UCSD-AML1 (cell line): ENCODE data around the gene PRDM15.
A peak's percentile ranks its signal among the peaks of the same experiment; 100 is the strongest.

ENCODE experiments used
- DNase-seq: peaks from one replicate; lab custom pipeline; 2025; ENCODE audit not compliant: unreplicated experiment; lab: John Stamatoyannopoulos, UW

The PRDM15 gene, protein sequence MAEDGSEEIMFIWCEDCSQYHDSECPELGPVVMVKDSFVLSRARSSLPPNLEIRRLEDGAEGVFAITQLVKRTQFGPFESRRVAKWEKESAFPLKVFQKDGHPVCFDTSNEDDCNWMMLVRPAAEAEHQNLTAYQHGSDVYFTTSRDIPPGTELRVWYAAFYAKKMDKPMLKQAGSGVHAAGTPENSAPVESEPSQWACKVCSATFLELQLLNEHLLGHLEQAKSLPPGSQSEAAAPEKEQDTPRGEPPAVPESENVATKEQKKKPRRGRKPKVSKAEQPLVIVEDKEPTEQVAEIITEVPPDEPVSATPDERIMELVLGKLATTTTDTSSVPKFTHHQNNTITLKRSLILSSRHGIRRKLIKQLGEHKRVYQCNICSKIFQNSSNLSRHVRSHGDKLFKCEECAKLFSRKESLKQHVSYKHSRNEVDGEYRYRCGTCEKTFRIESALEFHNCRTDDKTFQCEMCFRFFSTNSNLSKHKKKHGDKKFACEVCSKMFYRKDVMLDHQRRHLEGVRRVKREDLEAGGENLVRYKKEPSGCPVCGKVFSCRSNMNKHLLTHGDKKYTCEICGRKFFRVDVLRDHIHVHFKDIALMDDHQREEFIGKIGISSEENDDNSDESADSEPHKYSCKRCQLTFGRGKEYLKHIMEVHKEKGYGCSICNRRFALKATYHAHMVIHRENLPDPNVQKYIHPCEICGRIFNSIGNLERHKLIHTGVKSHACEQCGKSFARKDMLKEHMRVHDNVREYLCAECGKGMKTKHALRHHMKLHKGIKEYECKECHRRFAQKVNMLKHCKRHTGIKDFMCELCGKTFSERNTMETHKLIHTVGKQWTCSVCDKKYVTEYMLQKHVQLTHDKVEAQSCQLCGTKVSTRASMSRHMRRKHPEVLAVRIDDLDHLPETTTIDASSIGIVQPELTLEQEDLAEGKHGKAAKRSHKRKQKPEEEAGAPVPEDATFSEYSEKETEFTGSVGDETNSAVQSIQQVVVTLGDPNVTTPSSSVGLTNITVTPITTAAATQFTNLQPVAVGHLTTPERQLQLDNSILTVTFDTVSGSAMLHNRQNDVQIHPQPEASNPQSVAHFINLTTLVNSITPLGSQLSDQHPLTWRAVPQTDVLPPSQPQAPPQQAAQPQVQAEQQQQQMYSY

DNA sequence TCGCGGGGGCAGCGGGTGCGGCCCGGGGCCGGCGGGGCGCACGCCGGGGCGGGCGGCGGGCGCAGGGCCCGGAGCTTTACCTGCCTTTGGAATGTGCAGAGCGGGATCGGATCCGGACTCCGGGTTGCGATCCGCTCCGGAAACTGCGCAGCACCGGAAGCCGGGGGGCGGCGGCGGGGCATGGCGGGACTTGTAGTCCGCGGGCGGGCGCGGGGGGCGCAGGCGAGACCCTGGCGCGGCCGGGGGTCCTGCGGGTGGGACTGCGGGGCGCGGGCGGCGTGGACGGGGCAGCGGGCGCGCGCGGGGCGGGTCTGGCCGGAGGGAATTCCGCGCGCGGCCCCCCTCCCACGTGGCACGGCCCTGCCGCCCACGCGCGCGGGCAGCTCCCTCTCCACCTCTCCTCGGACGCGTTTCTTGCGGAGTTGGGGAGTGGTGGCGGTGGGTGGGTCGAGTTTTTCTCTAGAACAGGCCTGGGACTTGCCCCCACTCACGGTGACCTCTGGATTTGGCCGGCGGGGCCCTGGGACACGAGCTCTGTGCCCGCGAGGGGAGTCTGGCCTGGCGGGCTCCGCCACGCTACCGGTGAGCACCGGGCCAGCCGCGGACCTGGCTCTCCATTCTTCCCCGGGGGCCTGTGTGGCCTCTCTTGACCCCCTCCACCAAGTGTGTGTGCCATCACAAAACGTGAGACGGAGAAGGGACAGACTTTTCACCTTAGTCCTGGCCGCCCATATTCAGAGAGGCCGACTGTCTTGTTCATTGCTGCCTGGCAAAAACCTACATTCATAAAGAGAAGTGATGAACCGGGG lies at the start of gene PRDM15:
Gene PRDM15 (minus strand): TSS at position 155 of the 809 bp plus-strand sequence. CDS start 18,981 bp downstream, outside the sequence.
- peak; percentile 74 for DNase-seq

DNA sequence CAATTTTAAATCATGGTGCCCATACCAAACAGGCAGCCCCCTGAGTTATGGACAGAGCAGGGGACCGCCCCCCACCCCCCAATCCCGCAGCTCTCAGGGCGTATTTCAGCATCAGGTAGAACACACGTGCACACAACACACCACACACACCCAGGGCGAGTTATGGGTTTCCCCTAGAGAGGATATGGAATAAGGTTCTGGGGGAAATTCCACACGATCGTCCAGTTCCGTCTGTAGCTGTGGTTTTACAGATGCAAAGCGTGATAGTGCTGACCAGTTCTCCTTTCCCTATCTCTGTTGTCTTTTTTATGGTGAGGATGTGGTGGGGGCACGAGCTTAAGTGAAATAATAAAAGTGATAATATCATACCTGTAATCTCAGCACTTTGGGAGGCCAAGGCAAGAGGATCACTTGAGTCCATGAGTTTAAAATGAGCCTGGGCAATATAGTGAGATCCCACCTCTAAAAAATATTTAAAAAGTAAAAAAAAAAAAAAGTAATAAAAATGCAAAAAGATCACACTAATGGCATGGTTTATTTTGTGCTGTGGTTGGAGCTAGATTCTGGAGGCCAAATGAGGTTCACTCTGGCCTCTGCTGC lies 49.6 kb upstream of the PRDM15 start:
- peak; percentile 54 for DNase-seq

DNA sequence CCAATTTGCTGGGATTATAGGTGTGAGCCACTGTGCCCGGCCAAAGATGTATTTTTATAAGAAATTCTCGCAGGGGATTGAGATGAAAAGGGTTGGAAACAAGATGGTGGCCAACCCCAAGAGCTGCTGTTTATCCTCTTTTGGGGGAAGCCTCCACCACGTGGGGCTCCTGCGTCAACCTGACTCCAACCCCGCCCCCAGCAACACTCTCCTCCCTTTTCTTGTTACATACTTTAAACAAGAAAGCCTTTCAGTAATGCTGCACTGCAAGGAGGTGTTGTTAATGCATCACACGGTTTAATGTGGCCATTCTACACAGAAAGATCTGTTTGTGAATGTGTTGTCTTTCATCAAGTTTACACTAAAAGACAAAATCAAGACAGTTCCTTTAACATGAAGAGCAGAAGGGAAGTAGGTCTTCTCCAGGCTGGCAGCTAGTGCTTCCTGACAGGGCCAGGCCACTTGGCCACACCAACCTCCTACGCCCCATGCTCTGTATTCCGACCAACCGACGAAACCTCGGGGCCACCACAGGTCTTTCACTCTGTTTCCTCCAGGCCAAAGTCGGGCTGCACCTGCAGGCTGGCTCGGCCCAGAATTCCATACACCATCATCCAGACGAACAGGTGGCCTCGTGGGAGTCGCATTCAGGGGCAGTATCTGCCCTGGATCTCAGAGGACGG lies 48.7 kb upstream of the PRDM15 start:
- DNase-seq = peak; percentile 56

DNA sequence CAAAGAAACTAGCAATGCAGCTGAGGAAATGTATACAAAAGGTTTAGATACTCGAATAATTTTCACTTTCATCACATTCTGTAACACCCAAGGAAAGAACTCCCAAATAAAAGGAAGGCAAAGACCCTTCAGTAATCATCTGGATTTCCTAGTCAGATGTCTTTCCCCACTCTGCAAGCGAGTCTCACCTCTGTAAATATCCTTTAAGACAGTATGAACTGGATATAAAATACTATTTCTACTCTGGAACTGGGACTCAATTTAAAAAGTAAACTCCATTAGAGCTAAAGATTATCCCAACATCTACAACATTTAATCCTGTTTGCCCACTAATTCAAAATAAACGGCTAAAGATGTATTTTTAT lies 47.6 kb upstream of the PRDM15 start:
- DNase-seq = no peak

DNA sequence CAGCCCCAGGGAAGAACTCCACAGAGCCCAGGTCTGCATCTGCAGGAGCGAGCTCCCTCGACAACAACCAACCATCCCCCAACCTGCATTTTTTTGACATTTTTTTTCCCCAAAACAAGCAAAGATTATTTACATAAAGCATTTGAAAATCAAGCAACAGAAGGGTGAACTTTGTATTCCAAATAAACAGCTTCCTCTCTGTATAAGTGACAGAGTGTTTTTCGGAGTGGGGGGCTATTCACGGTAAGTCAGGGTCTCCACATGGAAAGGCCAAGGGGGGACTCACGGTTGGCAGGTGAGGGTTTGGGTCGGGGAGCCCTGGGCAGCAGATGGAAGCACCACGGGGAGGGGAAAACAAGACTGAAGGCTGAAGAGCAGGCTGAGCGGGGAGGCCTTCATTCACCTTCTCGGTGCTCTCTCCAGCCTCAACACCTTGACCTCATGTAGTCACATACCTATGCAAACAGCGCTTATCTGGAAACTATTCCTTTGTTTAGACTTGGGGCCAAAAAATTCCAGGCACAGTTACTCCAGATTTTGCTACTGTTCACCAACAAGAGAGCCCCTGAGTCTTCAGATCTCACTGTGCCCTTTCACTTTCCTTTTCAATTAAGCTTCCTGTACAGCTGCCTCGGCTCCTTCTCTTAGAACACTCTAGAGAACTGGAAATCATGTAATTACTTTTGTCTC lies 47.1 kb upstream of the PRDM15 start:
- no peak for DNase-seq

DNA sequence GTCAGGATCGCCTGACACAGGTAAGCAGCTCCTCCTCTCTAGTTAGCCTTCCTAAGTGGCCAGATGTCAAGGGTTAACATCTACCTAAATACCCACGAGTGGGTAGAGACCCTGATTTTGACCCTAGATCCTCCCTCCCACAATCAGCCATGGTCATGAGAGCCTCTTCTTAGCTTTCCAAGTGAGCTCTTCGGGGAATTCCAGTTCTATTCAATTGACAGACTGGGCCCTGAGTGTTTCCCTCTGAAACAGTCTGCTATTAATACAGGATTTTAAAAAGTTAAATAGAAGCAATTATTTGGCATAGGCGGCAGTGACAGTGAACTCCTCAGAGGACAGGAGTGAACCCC lies 46.6 kb upstream of the PRDM15 start:
- no peak for DNase-seq

DNA sequence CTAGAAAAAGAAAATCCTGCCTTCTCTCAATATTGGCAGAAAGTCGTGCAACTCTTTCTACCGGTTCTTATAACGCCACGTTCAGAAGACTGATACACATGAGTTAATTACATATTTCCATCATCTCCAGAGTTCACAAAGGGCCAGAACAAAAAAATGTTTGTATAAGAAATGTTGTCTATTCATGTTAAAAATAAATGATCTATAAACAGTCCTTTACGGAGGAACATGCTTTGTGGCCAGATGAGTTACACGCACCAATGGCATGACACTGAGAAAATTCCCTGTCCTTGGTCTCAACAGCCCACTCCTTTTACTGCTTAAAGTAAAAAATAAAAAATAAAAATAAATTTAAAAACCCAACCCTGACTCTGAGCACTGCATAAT lies 45.2 kb upstream of the PRDM15 start:
- DNase-seq = no peak

DNA sequence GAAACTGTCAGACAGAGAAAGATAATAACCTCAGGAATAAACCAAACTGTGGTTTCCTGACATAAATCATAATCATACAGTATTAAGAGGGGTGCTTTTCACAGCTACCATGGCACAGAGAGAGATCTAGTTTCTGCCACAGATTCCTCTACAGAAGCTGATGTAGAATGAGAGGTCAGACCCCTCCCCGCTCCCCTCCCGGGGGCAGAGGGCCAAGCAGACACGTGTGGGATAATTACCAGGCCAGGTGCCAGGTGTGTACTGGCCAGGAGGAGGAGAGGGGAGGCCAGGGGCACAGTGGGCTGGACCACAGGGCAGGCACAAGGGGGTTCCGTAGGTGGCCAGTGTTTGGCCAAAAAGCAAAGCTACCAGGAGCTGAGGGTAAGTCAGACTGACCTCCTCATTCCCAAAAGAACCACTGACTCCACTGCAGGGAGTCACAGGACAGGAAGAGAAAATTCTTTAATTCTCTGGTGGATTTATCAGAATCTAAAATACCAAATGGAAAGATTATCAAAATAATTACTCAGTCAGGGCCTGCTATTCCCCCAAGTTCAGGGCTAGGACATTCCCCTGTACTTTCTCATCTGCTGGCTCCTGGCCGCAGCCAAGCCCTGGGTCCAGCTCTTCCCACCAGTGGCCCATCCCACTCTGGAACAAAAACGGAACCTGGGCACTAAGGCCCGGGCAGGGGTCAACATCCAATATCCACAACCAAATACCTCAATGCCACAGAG lies 44.7 kb upstream of the PRDM15 start:
- DNase-seq = no peak

DNA sequence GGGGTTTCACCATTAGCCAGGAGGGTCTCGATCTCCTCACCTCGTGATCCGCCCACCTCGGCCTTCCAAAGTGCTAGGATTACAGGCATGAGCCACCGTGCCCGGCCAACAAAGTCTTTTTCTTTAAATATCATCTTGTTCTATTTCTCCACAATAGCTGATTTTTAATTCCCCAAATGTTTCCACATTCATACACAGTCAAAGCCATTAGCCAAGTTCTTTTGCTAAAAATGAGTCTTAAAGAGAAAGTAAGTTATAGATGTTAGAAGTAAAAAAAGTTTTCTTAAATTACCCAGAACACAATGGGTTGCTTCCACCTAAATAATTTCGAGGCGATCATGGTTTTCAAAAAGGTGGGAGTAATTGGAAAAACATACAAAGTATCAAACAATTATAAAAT lies 44.0 kb upstream of the PRDM15 start:
- no peak for DNase-seq

DNA sequence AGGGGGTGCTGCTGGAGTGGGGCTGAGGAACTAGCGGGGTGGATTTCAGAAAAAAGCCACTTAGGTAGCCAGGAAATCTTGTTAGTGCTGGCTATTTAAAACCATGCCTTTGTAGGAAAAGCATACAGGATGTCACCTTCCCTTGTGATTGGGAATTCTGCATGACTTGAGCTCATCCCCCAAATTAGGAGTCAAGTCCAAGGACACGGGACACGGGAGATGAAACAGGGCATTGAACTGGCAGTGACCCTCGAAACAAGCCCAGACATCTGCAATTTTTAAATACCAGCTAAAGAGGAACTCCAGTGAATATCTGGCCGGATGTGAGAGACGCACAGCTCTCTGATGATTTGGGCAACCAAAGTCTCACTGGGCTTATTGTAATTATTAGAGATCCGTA lies 41.9 kb upstream of the PRDM15 start:
- DNase-seq = no peak

DNA sequence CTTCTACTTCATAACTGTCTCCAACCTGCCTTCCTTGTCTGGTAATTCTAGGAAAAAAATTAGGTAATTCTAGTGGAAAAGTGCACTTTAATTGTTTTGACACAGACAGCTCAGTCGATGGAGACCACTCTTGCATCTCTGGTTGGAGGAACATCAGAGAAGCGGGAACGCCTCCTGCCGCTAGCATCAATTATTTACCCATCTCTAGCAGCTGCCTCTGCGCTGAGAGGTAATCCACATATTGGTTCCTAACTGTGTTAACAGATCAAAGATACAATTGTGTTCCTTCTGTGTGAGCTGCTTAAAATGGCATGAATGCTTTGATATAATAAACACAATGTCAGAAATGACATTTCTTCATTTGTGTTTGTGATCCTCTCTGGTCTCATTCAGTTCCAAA lies 41.3 kb upstream of the PRDM15 start:
- no peak for DNase-seq

DNA sequence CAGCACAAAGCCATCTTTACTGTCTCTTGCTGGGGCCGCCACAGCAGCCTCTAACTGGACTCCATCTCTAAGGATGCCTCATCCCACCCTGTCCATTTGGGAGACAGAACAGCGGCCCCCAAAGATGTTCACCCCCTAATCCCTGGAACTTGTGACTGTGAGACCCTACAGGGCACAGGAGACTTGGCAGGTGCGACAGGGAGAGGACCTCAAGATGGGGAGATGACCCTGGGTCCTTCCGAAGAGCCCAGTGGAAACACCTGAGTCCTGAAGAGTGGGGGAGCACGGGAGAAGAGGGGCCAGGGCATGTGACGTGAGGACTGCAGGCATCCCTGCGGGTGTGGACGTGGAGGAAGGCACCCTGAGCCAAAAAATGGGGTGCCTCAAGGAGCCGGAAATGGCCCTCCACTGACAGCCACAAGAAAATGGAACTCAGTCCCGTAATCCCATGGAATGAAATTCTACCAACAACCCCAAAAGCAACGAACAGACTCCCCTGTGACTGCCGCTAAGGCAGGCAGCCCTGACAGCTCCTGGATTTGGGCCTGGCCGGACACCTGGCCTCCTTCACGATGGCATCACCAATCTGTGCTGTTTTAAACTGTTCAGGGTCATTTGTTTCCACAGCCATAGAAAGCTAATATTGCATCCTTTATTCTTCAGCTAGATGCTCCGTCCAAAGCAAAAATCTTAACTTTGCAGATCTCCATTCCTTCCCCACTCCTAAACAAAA lies 40.7 kb upstream of the PRDM15 start:
- DNase-seq = no peak

DNA sequence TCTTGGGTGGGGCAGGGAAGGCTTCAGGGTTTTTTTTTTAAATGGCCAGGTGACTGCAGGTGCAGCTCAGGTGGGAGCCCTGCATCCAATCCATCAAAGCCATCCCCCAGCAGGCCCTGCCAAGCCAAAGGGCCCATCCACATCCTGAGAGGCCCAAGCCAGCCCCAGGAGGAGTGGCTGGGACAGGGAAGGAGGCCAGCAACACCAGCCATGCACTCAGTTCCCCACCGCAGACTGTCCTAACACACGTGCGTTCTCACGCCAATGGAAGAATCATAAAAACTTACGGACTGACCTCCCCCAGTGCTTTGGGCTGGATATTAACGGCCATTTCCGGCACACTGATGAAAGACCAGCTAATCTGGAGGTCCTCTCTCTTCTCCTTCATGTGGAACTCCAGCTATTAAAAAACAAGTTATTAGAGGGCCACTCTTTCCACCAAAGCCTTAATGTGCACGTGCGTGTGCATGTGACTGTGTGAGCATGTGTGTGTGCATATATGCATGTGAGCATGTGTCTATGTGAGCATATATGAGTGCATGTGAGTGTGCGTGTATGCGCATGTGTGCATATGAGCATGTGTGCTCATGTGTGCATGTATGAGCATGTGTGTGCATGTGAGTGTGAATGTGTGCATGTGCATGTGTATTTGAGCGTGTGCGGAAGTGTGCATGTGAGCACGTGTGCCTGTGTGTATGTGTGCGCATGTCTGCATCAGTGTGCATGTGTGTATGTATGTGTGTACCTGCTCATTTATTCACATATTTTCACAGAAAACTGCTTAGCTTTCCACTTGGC lies 39.6 kb upstream of the PRDM15 start:
- DNase-seq = no peak

DNA sequence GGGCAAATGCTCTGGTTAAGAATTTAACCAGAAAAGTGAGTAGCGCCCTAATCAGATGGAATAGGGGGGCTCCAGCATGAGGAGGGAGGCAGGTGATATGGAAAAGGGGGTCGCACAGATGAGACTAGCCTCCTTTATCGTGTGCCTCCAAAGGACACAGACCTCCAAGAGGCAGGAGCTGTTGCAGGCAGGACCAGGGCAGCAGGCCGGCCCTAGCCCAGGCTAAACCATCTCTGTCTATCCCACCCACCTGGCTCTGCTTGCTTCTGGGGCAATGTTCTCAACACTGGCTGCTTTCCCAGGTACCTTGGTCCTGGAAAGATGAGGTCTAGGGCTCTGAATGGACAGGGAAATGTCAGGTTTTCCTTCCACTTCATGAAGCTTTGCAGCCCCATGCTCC lies 38.4 kb upstream of the PRDM15 start:
- DNase-seq = no peak

DNA sequence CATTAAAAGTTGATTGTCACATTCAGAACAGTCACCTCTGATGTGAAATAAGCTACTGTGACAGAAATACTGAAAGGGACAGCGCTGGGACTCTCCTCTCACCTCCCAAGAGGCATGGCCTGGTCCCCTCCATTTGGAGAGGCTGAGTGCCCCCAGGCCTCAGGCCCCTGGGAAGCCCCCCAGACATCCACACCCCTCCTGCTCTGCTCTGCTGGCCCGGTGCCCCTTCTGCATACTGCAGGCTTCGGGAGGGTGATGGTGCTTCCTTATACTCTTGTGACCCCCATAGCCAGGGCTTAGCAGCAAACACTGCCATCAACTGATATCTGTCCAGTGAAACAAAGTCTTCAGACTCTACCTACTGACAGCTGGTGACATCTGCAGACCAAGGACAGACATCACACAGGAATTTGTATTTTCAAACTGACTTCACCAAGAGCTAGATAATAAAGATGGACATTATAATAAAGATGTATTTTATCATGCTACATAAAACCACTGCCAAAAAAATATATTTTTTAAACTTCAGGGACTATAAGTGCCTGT lies 37.8 kb upstream of the PRDM15 start:
- no peak for DNase-seq

DNA sequence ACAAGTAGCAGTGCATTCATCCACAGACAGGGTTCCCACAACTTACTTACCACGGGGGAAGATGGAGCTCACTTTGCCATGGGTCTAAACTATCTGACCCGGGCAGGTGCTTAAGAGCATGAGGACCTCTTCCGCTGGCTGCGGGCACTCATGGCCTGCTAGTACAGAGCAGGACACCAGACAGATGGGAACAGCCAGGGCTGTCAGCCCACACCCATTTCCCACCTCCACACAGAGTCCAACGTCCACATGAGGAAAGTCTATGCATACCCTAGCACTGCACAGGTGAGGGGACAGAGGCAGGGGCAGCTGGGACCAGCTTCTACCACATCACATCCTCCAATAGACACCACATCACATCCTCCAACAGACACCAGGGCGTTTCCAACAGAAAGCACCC lies 35.8 kb upstream of the PRDM15 start:
- DNase-seq = no peak

DNA sequence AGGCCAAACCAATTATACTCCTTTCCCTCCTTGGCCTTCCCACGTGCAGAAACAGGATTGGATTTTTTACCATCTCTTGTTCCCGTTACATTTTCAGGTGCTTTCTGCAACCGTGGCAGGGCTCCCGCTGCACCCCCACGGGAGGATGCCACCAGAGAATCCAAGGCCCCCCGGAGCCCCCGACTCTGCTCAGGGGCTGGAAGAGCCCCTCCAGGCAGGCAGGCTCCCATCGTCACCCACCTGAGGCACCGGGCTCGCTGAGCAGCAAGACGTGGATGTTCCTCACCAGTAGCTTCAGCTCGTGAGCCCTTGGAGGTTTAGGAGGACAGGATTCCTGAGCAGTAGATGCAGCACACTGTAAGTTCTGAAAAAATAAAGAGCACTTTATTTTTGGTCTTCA lies 35.2 kb upstream of the PRDM15 start:
- DNase-seq = no peak
